ENCODE measurements around the gene AOX1.
"Not testable (repeated sequence)": the region's sequence is repeated elsewhere in the genome, so short reads cannot be mapped to it uniquely, and the experiment has no call there.

The AOX1 gene

DNA sequence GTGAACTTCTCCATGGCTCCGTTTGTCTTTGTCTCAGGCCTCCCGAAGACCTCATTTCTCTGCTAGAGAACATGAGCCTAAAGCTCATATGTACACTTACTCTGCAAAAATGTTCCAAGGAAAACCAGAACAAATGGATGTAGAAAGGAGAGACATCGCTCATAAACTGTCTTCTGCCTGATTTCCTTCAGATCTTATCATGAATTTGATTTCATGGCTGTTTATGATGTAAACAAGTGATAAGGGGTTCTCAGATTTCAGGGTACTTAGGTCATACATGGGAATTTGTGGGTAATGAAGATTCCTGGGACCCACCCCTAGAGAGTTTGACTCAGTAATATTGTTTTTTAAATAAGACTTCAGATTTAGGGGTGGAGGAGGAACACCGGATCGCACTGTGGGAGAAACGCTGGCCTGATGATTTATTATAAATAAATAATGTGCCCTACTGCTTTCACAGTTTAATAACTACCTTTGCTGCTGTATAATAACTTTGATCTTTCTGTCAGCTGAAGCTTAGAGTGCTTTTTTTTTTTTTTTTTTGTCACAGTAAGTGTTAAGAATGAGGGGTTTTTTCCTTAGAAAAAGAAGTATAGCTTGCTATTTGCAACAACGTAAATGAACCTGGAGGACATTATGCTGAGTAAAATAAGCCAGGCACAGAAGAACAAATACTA is 14.9 kb downstream of the AOX1 start:
- Histone ChIP-seq H3K9ac (ENCODE audit: low read depth in 1 of 2, low read length in 2 of 2) (no peak overlapping the region), H3K36me3 (ENCODE audit: control insufficient read depth in 1 of 2, insufficient read depth in 2 of 2, low read length in 2 of 2) (no peaks in the 10 kb centered on the region), H3K4me1 (ENCODE audit: control insufficient read depth in 1 of 2, insufficient read depth in 2 of 2, low read length in 2 of 2) (peaks cover 0 to 16% of the 10 kb centered on the region in 2 donors), H3K27me3 (ENCODE audit: control insufficient read depth in 1 of 2, insufficient read depth in 2 of 2, low read length in 2 of 2) (no peaks in the 10 kb centered on the region), H3K9me3 (ENCODE audit: control insufficient read depth in 1 of 2, low read length in 2 of 2) (no peaks in the 10 kb centered on the region), H3K4me3 (ENCODE audit: low read depth in 1 of 2, low read length in 2 of 2) (no peak overlapping the region), H3K27ac (ENCODE audit: low read depth, low read length) (no peak overlapping the region)

GRCh38 chr2:200602584-200602983 is 16.8 kb downstream of the AOX1 start:
- Histone ChIP-seq H3K27me3 (ENCODE audit: control insufficient read depth in 1 of 2, insufficient read depth in 2 of 2, low read length in 2 of 2) (no peaks in the 10 kb centered on the region), H3K4me1 (ENCODE audit: control insufficient read depth in 1 of 2, insufficient read depth in 2 of 2, low read length in 2 of 2) (peaks cover 0 to 4% of the 10 kb centered on the region in 2 donors), H3K36me3 (ENCODE audit: control insufficient read depth in 1 of 2, insufficient read depth in 2 of 2, low read length in 2 of 2) (no peaks in the 10 kb centered on the region), H3K27ac (ENCODE audit: low read depth, low read length) (no peak overlapping the region), H3K9me3 (ENCODE audit: control insufficient read depth in 1 of 2, low read length in 2 of 2) (no peaks in the 10 kb centered on the region), H3K9ac (ENCODE audit: low read depth in 1 of 2, low read length in 2 of 2) (no peak overlapping the region), H3K4me3 (ENCODE audit: low read depth in 1 of 2, low read length in 2 of 2) (no peak overlapping the region)

GRCh38 chr2:200603972-200604371 is 18.2 kb downstream of the AOX1 start:
- H3K9me3 ChIP-seq (ENCODE audit: control insufficient read depth in 1 of 2, low read length in 2 of 2): no peaks in the 10 kb centered on the region
- no peak overlapping the region for H3K4me3 ChIP-seq (ENCODE audit: low read depth in 1 of 2, low read length in 2 of 2)
- no peak overlapping the region for H3K27ac ChIP-seq (ENCODE audit: low read depth, low read length)

DNA sequence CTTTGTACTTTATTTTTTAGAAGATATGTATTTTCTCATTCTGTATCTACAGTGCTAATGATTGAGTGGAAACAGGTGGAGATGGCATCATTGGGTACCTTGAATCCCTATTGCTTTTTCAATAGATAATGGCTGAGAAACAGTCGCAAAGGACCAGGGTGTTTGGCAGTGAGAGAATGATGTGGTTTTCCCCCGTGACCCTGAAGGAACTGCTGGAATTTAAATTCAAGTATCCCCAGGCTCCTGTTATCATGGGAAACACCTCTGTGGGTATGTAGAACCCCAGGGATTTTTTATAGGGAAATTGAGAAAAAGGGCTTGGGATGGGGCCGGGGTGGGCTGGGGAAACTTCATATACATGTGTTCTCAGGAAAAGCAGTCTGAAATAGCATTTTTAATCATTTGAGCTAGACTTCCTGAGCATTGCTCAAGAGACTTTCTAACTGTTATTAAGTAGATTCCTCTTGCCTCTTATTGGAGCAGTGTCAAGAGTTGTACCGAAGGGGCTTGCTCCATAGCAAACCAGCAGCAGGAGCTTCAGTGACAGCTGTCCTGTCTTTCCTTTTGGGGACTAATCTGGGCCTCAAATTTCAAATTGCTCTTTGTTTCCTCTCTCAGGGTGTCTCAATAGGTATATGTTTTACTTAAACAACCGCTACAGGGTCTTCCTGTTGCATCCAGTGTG is 18.9 kb downstream of the AOX1 start:
- Histone ChIP-seq H3K36me3 (ENCODE audit: control insufficient read depth in 1 of 2, insufficient read depth in 2 of 2, low read length in 2 of 2) (no peaks in the 10 kb centered on the region), H3K27ac (ENCODE audit: low read depth, low read length) (no peak overlapping the region), H3K9me3 (ENCODE audit: control insufficient read depth in 1 of 2, low read length in 2 of 2) (no peaks in the 10 kb centered on the region), H3K4me1 (ENCODE audit: control insufficient read depth in 1 of 2, insufficient read depth in 2 of 2, low read length in 2 of 2) (peaks cover 0 to 4% of the 10 kb centered on the region in 2 donors), H3K27me3 (ENCODE audit: control insufficient read depth in 1 of 2, insufficient read depth in 2 of 2, low read length in 2 of 2) (no peaks in the 10 kb centered on the region), H3K4me3 (ENCODE audit: low read depth in 1 of 2, low read length in 2 of 2) (no peak overlapping the region), H3K9ac (ENCODE audit: low read depth in 1 of 2, low read length in 2 of 2) (no peak overlapping the region)

More at GRCh38 chr2:200603972-200604371, 18.2 kb downstream of the AOX1 start:
- Histone ChIP-seq H3K27me3 (ENCODE audit: control insufficient read depth in 1 of 2, insufficient read depth in 2 of 2, low read length in 2 of 2) (no peaks in the 10 kb centered on the region), H3K9ac (ENCODE audit: low read depth in 1 of 2, low read length in 2 of 2) (no peak overlapping the region), H3K36me3 (ENCODE audit: control insufficient read depth in 1 of 2, insufficient read depth in 2 of 2, low read length in 2 of 2) (no peaks in the 10 kb centered on the region), H3K4me1 (ENCODE audit: control insufficient read depth in 1 of 2, insufficient read depth in 2 of 2, low read length in 2 of 2) (peaks cover 0 to 4% of the 10 kb centered on the region in 2 donors)

DNA sequence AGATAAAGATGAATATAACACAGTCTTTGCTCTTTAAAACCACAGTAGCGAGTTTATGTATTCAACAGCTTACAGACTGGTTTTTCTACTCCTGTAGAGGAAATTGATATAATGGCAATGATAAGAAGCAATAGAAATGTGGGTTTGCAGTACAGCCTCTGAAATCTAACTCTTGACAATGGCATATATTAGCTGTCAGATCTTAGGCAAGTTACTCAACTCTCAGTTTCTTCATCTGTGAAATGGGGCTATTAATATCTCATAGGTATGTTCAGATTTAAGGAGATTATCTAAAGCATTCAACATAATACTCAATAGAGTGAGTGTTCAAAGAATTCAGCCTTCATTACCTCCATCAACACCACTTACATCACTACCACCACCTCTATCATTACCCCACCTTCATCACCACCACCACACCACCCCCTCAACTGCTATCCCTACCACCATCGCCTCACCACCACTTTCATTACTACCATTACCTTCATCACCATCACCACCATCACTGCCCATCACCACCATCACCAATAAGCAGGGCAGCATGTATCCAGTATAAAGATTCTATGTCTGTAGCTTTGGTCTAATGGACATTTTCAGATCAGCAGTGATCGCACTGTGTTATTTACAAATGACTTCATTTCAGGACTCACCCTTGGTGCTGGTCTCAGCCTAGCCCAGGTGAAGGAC is 22.7 kb downstream of the AOX1 start:
- H3K36me3 ChIP-seq (ENCODE audit: control insufficient read depth in 1 of 2, insufficient read depth in 2 of 2, low read length in 2 of 2): no peaks in the 10 kb centered on the region
- no peaks in the 10 kb centered on the region for H3K9me3 ChIP-seq (ENCODE audit: control insufficient read depth in 1 of 2, low read length in 2 of 2)
- H3K27ac ChIP-seq (ENCODE audit: low read depth, low read length): no peak overlapping the region
- no peaks in the 10 kb centered on the region for H3K27me3 ChIP-seq (ENCODE audit: control insufficient read depth in 1 of 2, insufficient read depth in 2 of 2, low read length in 2 of 2)
- H3K4me3 ChIP-seq (ENCODE audit: low read depth in 1 of 2, low read length in 2 of 2): no peak overlapping the region
- peaks cover 0 to 4% of the 10 kb centered on the region in 2 donors for H3K4me1 ChIP-seq (ENCODE audit: control insufficient read depth in 1 of 2, insufficient read depth in 2 of 2, low read length in 2 of 2)
- no peak overlapping the region for H3K9ac ChIP-seq (ENCODE audit: low read depth in 1 of 2, low read length in 2 of 2)

DNA sequence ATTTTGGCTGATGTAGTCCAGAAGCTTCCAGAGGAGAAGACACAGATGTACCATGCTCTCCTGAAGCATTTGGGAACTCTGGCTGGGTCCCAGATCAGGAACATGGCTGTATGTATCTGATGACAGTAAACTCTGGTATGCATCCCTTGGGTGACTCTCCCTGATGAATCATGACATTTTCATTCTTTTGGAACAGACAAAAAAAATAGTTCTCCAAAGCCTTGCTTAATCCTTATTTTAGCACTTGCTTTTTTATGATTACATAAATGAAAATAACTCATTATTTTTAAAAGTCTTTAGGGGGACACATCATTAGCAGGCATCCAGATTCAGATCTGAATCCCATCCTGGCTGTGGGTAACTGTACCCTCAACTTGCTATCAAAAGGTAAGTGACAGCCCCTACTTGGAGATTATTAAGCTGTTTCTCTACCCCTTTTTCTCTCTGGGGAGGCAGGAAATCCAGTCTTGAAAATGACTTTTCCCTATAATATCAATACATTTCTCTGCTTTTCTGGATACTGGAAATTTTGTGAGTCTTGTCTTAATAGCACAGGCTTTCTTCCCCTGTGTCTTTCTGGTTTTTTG is 23.3 kb downstream of the AOX1 start:
- no peaks in the 10 kb centered on the region for H3K27me3 ChIP-seq (ENCODE audit: control insufficient read depth in 1 of 2, insufficient read depth in 2 of 2, low read length in 2 of 2)
- H3K36me3 ChIP-seq (ENCODE audit: control insufficient read depth in 1 of 2, insufficient read depth in 2 of 2, low read length in 2 of 2): no peaks in the 10 kb centered on the region
- no peak overlapping the region for H3K9ac ChIP-seq (ENCODE audit: low read depth in 1 of 2, low read length in 2 of 2)
- no peak overlapping the region for H3K4me3 ChIP-seq (ENCODE audit: low read depth in 1 of 2, low read length in 2 of 2)
- H3K27ac ChIP-seq (ENCODE audit: low read depth, low read length): no peak overlapping the region
- no peaks in the 10 kb centered on the region for H3K9me3 ChIP-seq (ENCODE audit: control insufficient read depth in 1 of 2, low read length in 2 of 2)
- peaks cover 0 to 2% of the 10 kb centered on the region in 2 donors for H3K4me1 ChIP-seq (ENCODE audit: control insufficient read depth in 1 of 2, insufficient read depth in 2 of 2, low read length in 2 of 2)

GRCh38 chr2:200610217-200610616 is 24.4 kb downstream of the AOX1 start:
- H3K4me3 ChIP-seq (ENCODE audit: low read depth in 1 of 2, low read length in 2 of 2); H3K36me3 ChIP-seq (ENCODE audit: control insufficient read depth in 1 of 2, insufficient read depth in 2 of 2, low read length in 2 of 2); H3K27me3 ChIP-seq (ENCODE audit: control insufficient read depth in 1 of 2, insufficient read depth in 2 of 2, low read length in 2 of 2); H3K9ac ChIP-seq (ENCODE audit: low read depth in 1 of 2, low read length in 2 of 2); H3K9me3 ChIP-seq (ENCODE audit: control insufficient read depth in 1 of 2, low read length in 2 of 2); H3K27ac ChIP-seq (ENCODE audit: low read depth, low read length); H3K4me1 ChIP-seq (ENCODE audit: control insufficient read depth in 1 of 2, insufficient read depth in 2 of 2, low read length in 2 of 2): not testable (repeated sequence)

- Histone ChIP-seq H3K27ac (ENCODE audit: low read depth, low read length) (no peak overlapping the region), H3K4me1 (ENCODE audit: control insufficient read depth in 1 of 2, insufficient read depth in 2 of 2, low read length in 2 of 2) (no peaks in the 10 kb centered on the region)
These were observed 27.9 kb downstream of the AOX1 start for GRCh38 chr2:200613692-200614091.

DNA sequence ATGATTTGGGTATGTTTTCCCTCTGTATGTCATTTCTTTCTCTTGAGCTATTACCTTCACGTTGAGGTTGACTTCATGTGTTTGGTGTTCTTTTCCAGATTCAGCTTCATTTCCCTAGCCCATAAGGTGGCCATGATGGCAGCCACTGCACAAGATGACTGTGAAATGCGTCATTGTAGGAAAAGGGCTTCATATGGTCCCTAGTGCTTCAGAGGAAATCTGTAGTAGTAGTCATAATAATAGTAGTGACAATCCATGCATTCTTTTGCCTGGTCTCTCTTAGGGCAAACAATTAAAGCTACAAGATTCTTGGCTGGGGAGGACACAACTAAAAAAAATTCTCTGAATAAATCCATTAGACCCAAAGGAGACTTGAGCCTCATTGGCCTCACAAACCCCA is 28.4 kb downstream of the AOX1 start:
- Histone ChIP-seq H3K27ac (ENCODE audit: low read depth, low read length) (no peak overlapping the region), H3K9ac (ENCODE audit: low read depth in 1 of 2, low read length in 2 of 2) (no peak overlapping the region), H3K36me3 (ENCODE audit: control insufficient read depth in 1 of 2, insufficient read depth in 2 of 2, low read length in 2 of 2) (no peaks in the 10 kb centered on the region), H3K27me3 (ENCODE audit: control insufficient read depth in 1 of 2, insufficient read depth in 2 of 2, low read length in 2 of 2) (no peaks in the 10 kb centered on the region), H3K4me3 (ENCODE audit: low read depth in 1 of 2, low read length in 2 of 2) (no peak overlapping the region), H3K4me1 (ENCODE audit: control insufficient read depth in 1 of 2, insufficient read depth in 2 of 2, low read length in 2 of 2) (no peaks in the 10 kb centered on the region), H3K9me3 (ENCODE audit: control insufficient read depth in 1 of 2, low read length in 2 of 2) (no peaks in the 10 kb centered on the region)

More at GRCh38 chr2:200613692-200614091, 27.9 kb downstream of the AOX1 start:
- Histone ChIP-seq H3K9ac (ENCODE audit: low read depth in 1 of 2, low read length in 2 of 2) (no peak overlapping the region), H3K9me3 (ENCODE audit: control insufficient read depth in 1 of 2, low read length in 2 of 2) (no peaks in the 10 kb centered on the region), H3K4me3 (ENCODE audit: low read depth in 1 of 2, low read length in 2 of 2) (no peak overlapping the region), H3K27me3 (ENCODE audit: control insufficient read depth in 1 of 2, insufficient read depth in 2 of 2, low read length in 2 of 2) (no peaks in the 10 kb centered on the region), H3K36me3 (ENCODE audit: control insufficient read depth in 1 of 2, insufficient read depth in 2 of 2, low read length in 2 of 2) (no peaks in the 10 kb centered on the region)

GRCh38 chr2:200615247-200615646 is 29.4 kb downstream of the AOX1 start:
- Histone ChIP-seq H3K9me3 (ENCODE audit: control insufficient read depth in 1 of 2, low read length in 2 of 2) (no peaks in the 10 kb centered on the region), H3K27me3 (ENCODE audit: control insufficient read depth in 1 of 2, insufficient read depth in 2 of 2, low read length in 2 of 2) (no peaks in the 10 kb centered on the region), H3K36me3 (ENCODE audit: control insufficient read depth in 1 of 2, insufficient read depth in 2 of 2, low read length in 2 of 2) (no peaks in the 10 kb centered on the region), H3K4me1 (ENCODE audit: control insufficient read depth in 1 of 2, insufficient read depth in 2 of 2, low read length in 2 of 2) (no peaks in the 10 kb centered on the region), H3K27ac (ENCODE audit: low read depth, low read length) (no peak overlapping the region), H3K4me3 (ENCODE audit: low read depth in 1 of 2, low read length in 2 of 2) (no peak overlapping the region), H3K9ac (ENCODE audit: low read depth in 1 of 2, low read length in 2 of 2) (no peak overlapping the region)

Data from duodenal mucosa (tissue), 2 donors.